ENCODE results near the gene ATP5F1D. TPM values are rescaled to one million over a fixed set of nuclear protein-coding genes. Genes with fewer than 3 reads are reported as not detected.

ATP5F1D gene
- total and polyA plus RNA-seq, 2 of the 13 experiments (the other 11 are each of a cell fraction or from before 2014, with no cell fraction given): 39.4 to 78.7 TPM

- TF ChIP-seq GFI1 (CRISPR knock-in tag; IDR thresholded peaks at IDR 0.05; ENCODE audit: borderline replicate concordance): peak; percentile 31; the same call in 1 of the 2 replicates
- TF ChIP-seq ZNF687 (CRISPR knock-in tag; IDR thresholded peaks at IDR 0.05): 0 out of 2 replicates have a peak, but pooled peaks have one; percentile 2
- peak; percentile 35; the same call in 1 of the 2 replicates for TF ChIP-seq TFDP2 (CRISPR knock-in tag; IDR thresholded peaks at IDR 0.05)
- 0 out of 2 replicates have a peak, but pooled peaks have one; percentile 16 for TF ChIP-seq IKZF5 (CRISPR knock-in tag; IDR thresholded peaks at IDR 0.05)
- TF ChIP-seq KLF16 (CRISPR knock-in tag; IDR thresholded peaks at IDR 0.05): no peak
- 0 out of 2 replicates have a peak, but pooled peaks have one; percentile 31 for TF ChIP-seq ZNF772 (CRISPR knock-in tag; IDR thresholded peaks at IDR 0.05)
- 0 out of 2 replicates have a peak, but pooled peaks have one; percentile 14 for TF ChIP-seq BHLHE40 (IDR thresholded peaks at IDR 0.05; ENCODE audit: low read length)
- 0 out of 2 replicates have a peak, but pooled peaks have one; percentile 23 for TF ChIP-seq NRL (CRISPR knock-in tag; IDR thresholded peaks at IDR 0.05; ENCODE audit: borderline replicate concordance)
- TF ChIP-seq, protein P1, sequence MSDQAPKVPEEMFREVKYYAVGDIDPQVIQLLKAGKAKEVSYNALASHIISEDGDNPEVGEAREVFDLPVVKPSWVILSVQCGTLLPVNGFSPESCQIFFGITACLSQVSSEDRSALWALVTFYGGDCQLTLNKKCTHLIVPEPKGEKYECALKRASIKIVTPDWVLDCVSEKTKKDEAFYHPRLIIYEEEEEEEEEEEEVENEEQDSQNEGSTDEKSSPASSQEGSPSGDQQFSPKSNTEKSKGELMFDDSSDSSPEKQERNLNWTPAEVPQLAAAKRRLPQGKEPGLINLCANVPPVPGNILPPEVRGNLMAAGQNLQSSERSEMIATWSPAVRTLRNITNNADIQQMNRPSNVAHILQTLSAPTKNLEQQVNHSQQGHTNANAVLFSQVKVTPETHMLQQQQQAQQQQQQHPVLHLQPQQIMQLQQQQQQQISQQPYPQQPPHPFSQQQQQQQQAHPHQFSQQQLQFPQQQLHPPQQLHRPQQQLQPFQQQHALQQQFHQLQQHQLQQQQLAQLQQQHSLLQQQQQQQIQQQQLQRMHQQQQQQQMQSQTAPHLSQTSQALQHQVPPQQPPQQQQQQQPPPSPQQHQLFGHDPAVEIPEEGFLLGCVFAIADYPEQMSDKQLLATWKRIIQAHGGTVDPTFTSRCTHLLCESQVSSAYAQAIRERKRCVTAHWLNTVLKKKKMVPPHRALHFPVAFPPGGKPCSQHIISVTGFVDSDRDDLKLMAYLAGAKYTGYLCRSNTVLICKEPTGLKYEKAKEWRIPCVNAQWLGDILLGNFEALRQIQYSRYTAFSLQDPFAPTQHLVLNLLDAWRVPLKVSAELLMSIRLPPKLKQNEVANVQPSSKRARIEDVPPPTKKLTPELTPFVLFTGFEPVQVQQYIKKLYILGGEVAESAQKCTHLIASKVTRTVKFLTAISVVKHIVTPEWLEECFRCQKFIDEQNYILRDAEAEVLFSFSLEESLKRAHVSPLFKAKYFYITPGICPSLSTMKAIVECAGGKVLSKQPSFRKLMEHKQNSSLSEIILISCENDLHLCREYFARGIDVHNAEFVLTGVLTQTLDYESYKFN (CRISPR knock-in tag; conservative IDR thresholded peaks at IDR 0.05): 0 out of 2 replicates have a peak, but pooled peaks have one; percentile 42
- peak; percentile 28; the same call in 1 of the 2 replicates for TF ChIP-seq HOXA5 (CRISPR knock-in tag; IDR thresholded peaks at IDR 0.05)
- peak; percentile 40; the same call in 1 of the 2 replicates for TF ChIP-seq SALL1 (CRISPR knock-in tag; IDR thresholded peaks at IDR 0.05)
- peak; percentile 32; the same call in 1 of the 2 replicates for TF ChIP-seq SRY (CRISPR knock-in tag; IDR thresholded peaks at IDR 0.05)
- TF ChIP-seq, protein P2, sequence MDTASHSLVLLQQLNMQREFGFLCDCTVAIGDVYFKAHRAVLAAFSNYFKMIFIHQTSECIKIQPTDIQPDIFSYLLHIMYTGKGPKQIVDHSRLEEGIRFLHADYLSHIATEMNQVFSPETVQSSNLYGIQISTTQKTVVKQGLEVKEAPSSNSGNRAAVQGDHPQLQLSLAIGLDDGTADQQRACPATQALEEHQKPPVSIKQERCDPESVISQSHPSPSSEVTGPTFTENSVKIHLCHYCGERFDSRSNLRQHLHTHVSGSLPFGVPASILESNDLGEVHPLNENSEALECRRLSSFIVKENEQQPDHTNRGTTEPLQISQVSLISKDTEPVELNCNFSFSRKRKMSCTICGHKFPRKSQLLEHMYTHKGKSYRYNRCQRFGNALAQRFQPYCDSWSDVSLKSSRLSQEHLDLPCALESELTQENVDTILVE (CRISPR knock-in tag; IDR thresholded peaks at IDR 0.05): no peak; the same call in 1 of the 2 replicates
- peak; percentile 78 for TF ChIP-seq RBFOX2 (IDR thresholded peaks at IDR 0.05; ENCODE audit: low read depth, low read length)
- TF ChIP-seq TAF1 (CRISPR knock-in tag; IDR thresholded peaks at IDR 0.05): peak; percentile 41; the same call in 1 of the 2 replicates
- TF ChIP-seq ZNF501 (CRISPR knock-in tag; IDR thresholded peaks at IDR 0.05): 0 out of 2 replicates have a peak, but pooled peaks have one; percentile 48
Observed at GRCh38 chr19:1284979-1285736, 43.6 kb downstream of the ATP5F1D start (continued).

Measured in HepG2 (cell line).